Measurements from ENCODE around the gene PARP6.

The PARP6 gene

GRCh38 chr15:72236381-72237003 lies 35.9 kb downstream of the PARP6 start:
- H3K27me3 ChIP-seq (ENCODE audit: control insufficient read depth, low read length): no peaks in the 10 kb centered on the region
- H4K20me1 ChIP-seq (ENCODE audit: control insufficient read depth, insufficient read depth, low read depth, low read length): no peaks in the 10 kb centered on the region
- no peak overlapping the region for H3K4me3 ChIP-seq (ENCODE audit: low read length)
- no peaks in the 10 kb centered on the region for H3K9me2 ChIP-seq (replicated peaks; ENCODE audit: control insufficient read depth, low read length)
- H3K36me3 ChIP-seq (ENCODE audit: control insufficient read depth, low read length): peaks cover 16% of the 10 kb centered on the region
- peaks cover 7% of the 10 kb centered on the region for H3K79me2 ChIP-seq (ENCODE audit: control insufficient read depth, low read length)
- H3K9me3 ChIP-seq (ENCODE audit: control insufficient read depth, insufficient read depth, low read length): no peaks in the 10 kb centered on the region
- H3F3A ChIP-seq (ENCODE audit: control insufficient read depth, insufficient read depth): peaks cover 7% of the 10 kb centered on the region; the same call in 1 of the 2 replicates
- no peak overlapping the region for H3K4me2 ChIP-seq (ENCODE audit: low read length)
- H3K4me1 ChIP-seq (ENCODE audit: control insufficient read depth, low read length): peaks cover 10% of the 10 kb centered on the region
- no peak overlapping the region for H3K27ac ChIP-seq (ENCODE audit: low read depth, low read length)
- TF ChIP-seq CTCF (IDR thresholded peaks at IDR 0.05; ENCODE audit: low read depth, low read length, poor library complexity, severe bottlenecking) (no peak), EZH2phosphoT487 (IDR thresholded peaks at IDR 0.05; ENCODE audit: borderline replicate concordance, low read length) (no peak)

DNA sequence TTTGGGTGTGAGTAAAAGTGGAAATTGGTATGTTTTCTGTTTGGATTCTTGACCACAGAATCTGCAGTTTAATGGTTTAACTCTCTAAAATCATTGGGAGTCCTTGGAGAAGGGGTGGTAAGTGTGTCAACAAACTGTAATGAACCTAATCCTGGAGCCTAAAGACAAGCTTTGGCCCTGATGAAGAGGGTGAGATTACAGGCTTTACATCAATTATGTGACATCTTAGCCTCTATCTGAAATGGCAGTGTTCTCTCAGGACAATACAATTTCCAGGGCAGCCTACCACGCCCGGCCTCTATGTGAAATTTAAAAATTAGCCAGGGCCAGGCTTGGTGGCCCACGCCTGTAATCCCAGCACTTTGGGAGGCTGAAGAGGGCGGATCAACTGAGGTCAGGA lies 37.1 kb downstream of the PARP6 start:
- TF ChIP-seq EZH2phosphoT487 (IDR thresholded peaks at IDR 0.05; ENCODE audit: borderline replicate concordance, low read length) (no peak), CTCF (IDR thresholded peaks at IDR 0.05; ENCODE audit: low read depth, low read length, poor library complexity, severe bottlenecking) (no peak)
- Histone ChIP-seq H3K27me3 (ENCODE audit: control insufficient read depth, low read length) (no peaks in the 10 kb centered on the region), H3K9me3 (ENCODE audit: control insufficient read depth, insufficient read depth, low read length) (no peaks in the 10 kb centered on the region), H3K4me1 (ENCODE audit: control insufficient read depth, low read length) (peaks cover 10% of the 10 kb centered on the region), H3F3A (ENCODE audit: control insufficient read depth, insufficient read depth) (peaks cover 10% of the 10 kb centered on the region; the same call in 1 of the 2 replicates), H3K4me2 (ENCODE audit: low read length) (no peak overlapping the region), H3K79me2 (ENCODE audit: control insufficient read depth, low read length) (peaks cover 15% of the 10 kb centered on the region), H3K27ac (ENCODE audit: low read depth, low read length) (no peak overlapping the region), H4K20me1 (ENCODE audit: control insufficient read depth, insufficient read depth, low read depth, low read length) (no peaks in the 10 kb centered on the region), H3K9me2 (replicated peaks; ENCODE audit: control insufficient read depth, low read length) (no peaks in the 10 kb centered on the region), H3K36me3 (ENCODE audit: control insufficient read depth, low read length) (peaks cover 10% of the 10 kb centered on the region), H3K4me3 (ENCODE audit: low read length) (no peak overlapping the region)

- no peak for TF ChIP-seq CTCF (IDR thresholded peaks at IDR 0.05; ENCODE audit: low read depth, low read length, poor library complexity, severe bottlenecking)
- TF ChIP-seq EZH2phosphoT487 (IDR thresholded peaks at IDR 0.05; ENCODE audit: borderline replicate concordance, low read length): no peak
- peaks cover 30% of the 10 kb centered on the region for H3K79me2 ChIP-seq (ENCODE audit: control insufficient read depth, low read length)
- H3K4me3 ChIP-seq (ENCODE audit: low read length): no peak overlapping the region
- peaks cover 5% of the 10 kb centered on the region; the same call in 1 of the 2 replicates for H4K20me1 ChIP-seq (ENCODE audit: control insufficient read depth, insufficient read depth, low read depth, low read length)
- peaks cover 16% of the 10 kb centered on the region for H3K4me1 ChIP-seq (ENCODE audit: control insufficient read depth, low read length)
- no peaks in the 10 kb centered on the region for H3K9me3 ChIP-seq (ENCODE audit: control insufficient read depth, insufficient read depth, low read length)
- H3F3A ChIP-seq (ENCODE audit: control insufficient read depth, insufficient read depth): peaks cover 22% of the 10 kb centered on the region
- no peaks in the 10 kb centered on the region for H3K27me3 ChIP-seq (ENCODE audit: control insufficient read depth, low read length)
- H3K9me2 ChIP-seq (replicated peaks; ENCODE audit: control insufficient read depth, low read length): no peaks in the 10 kb centered on the region
- peaks cover 22% of the 10 kb centered on the region for H3K36me3 ChIP-seq (ENCODE audit: control insufficient read depth, low read length)
- H3K4me2 ChIP-seq (ENCODE audit: low read length): no peak overlapping the region
- no peak overlapping the region for H3K27ac ChIP-seq (ENCODE audit: low read depth, low read length)
These were observed 38.6 kb downstream of the PARP6 start for GRCh38 chr15:72233769-72234168.
